GM19455 (cell line): ENCODE results near the gene ZBTB17.
"Not testable (repeated sequence)": the region's sequence is repeated elsewhere in the genome, so short reads cannot be mapped to it uniquely, and the experiment has no call there.

Experiments
- ATAC-seq: cut with Tn5 transposase; IDR thresholded peaks from one replicate; pipeline ENCODE4 v1.9.1; 2021; ENCODE audit not compliant: unreplicated experiment

ZBTB17 gene

GRCh38 chr1:15908597-15908996 is 67.3 kb downstream of the ZBTB17 start:
- no peak for ATAC-seq

GRCh38 chr1:15902882-15903281 is 73.0 kb downstream of the ZBTB17 start:
- no peak for ATAC-seq

- no peak for ATAC-seq
These were observed 75.1 kb downstream of the ZBTB17 start for GRCh38 chr1:15900662-15901279.

- ATAC-seq: no peak
These were observed 76.6 kb downstream of the ZBTB17 start for GRCh38 chr1:15899266-15899665.

- ATAC-seq: not testable (repeated sequence)
These were observed 78.9 kb downstream of the ZBTB17 start for GRCh38 chr1:15896841-15897610.

GRCh38 chr1:15895233-15895632 is 80.7 kb downstream of the ZBTB17 start:
- no peak for ATAC-seq

GRCh38 chr1:15892857-15893599 is 82.9 kb downstream of the ZBTB17 start:
- not testable (repeated sequence) for ATAC-seq
